Fibroblast of villous mesenchyme (primary cell): ENCODE measurements around the gene TCF12. TPM values are rescaled to one million over a fixed set of nuclear protein-coding genes. Genes with fewer than 3 reads are reported as not detected.

Experiments
- DNase-seq: peaks from one replicate; pipeline ENCODE4 v3.0.0-alpha.2; 2010; ENCODE audit warnings: low read depth
- H3K4me3 ChIP-seq: 2 replicates; pipeline ENCODE4 v1.5.1; 2011; ENCODE audit warnings: low read depth, mild to moderate bottlenecking, low read length
- total RNA-seq: library from RNA; depleted of rRNA; stranded (reverse); fragments of >200 nt; gene quantifications from 2 replicates; pipeline ENCODE4 v1.2.3, GENCODE V29; 2012
- TF ChIP-seq, protein P1 (sequence below): IDR thresholded peaks from 2 replicates; pipeline ENCODE4 v1.5.1; 2012; ENCODE audit warnings: low read depth, mild to moderate bottlenecking, low read length; ENCODE audit not compliant: insufficient read depth

The TCF12 gene
- 99.5 and 110 TPM in 2 replicates for total RNA-seq

DNA sequence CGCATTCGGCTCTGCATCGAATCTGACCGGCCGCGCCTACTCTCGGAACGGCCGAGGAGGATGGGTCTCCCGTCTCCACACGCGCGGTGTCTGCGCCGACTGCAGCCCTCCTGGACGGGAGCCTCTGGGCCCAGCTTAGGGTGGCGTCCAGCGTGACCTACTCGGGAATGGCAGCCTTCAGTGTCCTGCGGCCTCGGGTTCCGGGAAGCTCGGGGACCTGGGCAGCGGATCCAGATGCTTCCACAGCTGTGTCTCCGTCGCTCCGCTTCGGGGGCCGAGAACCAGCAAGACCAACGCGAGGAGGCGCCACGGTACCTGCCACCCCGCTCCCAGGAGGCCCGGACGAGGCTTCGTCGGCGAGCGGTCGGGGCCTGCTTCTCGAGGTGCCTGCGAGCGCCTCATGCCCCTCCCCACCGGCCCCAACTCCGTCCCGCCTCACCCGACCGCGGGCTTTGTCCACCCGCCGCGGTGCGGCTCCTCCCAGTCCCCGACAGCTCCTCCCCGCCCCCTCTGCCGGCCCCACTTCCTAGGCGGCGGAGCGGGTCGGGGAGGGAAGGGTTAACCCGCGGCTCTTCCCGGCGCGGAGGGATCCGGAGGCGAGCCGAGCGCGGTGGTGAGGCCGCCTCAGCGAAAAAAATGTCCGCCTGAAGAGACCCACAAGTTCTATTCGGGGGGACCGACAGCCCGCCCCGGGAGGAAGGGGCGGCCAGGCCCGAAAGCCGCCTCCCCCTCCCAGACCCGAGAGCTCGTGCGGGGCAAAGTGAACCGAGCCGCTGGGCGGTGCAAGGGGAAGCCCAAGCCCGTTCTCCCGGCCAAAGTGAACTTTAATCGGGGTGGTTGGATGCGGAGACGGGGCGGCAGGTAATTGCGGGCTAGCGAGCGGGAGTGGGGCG, at the start of gene TCF12:
TSS of gene TCF12 (plus strand) at position 599 of the 893 bp plus-strand sequence. CDS start 1,270 bp downstream, outside the sequence.
- peak; percentile 98 for DNase-seq
- peak within 1 kb of the TSS; percentile 73 for H3K4me3 ChIP-seq
- TF ChIP-seq, protein P1, sequence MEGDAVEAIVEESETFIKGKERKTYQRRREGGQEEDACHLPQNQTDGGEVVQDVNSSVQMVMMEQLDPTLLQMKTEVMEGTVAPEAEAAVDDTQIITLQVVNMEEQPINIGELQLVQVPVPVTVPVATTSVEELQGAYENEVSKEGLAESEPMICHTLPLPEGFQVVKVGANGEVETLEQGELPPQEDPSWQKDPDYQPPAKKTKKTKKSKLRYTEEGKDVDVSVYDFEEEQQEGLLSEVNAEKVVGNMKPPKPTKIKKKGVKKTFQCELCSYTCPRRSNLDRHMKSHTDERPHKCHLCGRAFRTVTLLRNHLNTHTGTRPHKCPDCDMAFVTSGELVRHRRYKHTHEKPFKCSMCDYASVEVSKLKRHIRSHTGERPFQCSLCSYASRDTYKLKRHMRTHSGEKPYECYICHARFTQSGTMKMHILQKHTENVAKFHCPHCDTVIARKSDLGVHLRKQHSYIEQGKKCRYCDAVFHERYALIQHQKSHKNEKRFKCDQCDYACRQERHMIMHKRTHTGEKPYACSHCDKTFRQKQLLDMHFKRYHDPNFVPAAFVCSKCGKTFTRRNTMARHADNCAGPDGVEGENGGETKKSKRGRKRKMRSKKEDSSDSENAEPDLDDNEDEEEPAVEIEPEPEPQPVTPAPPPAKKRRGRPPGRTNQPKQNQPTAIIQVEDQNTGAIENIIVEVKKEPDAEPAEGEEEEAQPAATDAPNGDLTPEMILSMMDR, result peak; percentile 43

DNA sequence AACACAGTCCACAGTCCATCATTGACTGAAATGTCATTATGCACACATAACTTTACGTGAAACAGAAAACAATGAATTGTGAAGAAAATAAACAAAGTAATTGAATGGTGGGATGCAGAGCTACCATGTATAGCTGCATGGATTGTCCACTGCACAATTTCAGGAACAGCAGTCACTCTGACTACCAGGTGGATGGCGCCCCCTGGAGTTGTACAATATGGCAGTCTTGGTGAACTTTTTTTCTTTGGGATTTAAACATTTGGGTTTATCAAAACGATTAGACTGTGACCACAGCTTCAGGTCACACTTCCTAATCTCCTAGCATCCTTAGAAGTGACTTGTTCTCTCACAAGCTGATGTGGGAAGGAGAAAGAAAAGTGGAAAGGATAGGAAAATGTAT, 48.9 kb upstream of the TCF12 start:
- TF ChIP-seq, protein P1, result peak; percentile 42
- peak; percentile 9 for DNase-seq

DNA sequence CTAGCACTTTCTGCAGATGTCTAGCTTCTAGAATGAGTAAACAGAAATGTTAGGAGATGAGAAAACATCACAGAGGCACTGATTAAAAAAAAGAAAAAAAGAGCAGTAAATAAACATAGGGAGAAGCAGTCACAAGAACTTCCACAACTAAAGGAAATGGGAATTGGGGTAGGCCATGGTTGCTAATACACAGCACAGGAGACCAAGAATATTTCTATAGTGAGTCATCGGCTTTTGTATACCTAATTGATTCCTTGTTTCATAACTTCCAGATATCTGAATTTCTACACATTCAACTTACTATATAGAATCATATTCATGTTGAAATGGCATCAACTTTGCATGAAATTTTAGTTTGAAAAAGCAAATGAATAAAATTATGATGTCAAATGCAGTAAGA, 47.3 kb upstream of the TCF12 start:
- H3K4me3 ChIP-seq, result no peak overlapping the region
- DNase-seq, result peak; percentile 66
- TF ChIP-seq, protein P1, result no peak

More for the DNA sequence above, 48.9 kb upstream of the TCF12 start:
- no peak overlapping the region for H3K4me3 ChIP-seq

DNA sequence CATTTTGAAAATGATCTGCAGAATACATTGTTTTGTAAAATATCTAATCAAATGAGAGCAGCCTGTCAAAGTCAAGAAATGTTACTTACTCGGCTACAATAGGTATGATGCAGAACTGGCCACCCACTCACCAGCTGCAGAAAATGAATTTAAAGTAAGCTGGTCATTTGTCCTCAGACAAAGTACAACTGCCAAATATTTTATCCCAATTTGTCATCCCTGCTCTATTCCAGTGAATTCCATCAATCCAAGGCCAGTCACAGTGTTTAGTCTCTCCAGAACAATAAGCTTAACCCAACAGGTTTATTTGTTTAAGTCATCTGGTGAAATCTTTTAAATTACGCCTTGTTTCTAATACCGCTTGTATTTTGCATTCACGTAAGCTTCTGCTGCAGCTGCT, 46.6 kb upstream of the TCF12 start:
- TF ChIP-seq, protein P1, result no peak
- peak; percentile 1 for DNase-seq

DNA sequence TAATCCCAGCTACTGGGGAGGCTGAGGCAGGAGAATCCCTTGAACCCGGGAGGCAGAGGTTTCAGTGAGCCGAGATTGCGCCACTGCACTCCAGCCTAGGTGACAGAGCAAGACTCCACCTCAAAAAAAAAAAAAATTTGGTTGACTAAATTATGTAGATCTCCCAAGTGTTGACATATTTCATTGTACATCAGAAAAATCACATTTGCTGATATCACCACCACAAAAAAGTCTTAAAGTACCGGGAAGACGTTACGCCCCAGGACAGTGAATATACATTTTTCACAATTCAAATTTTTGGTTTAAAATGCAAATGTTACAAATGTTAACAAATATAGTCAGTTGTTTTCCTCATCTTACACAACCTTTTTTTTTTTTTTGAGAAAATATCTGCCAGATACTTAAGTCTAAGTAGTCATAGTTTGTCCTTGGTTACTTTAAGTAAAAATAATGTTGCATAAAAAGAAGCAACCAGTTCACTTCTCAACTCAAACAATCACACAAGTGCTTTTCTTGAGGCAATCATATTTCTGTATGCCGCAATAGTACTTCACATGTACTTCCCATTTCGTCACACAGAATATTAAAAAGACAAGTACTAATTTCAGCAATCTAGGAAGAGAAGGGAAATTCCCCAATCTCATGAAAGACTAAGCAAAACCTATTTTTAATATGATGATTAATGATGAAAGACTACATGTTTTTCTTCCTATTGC, 41.0 kb upstream of the TCF12 start:
- TF ChIP-seq, protein P1, result no peak
- peak; percentile 13 for DNase-seq
- H3K4me3 ChIP-seq, result no peak overlapping the region

More for the DNA sequence above, 46.6 kb upstream of the TCF12 start:
- no peak overlapping the region for H3K4me3 ChIP-seq

DNA sequence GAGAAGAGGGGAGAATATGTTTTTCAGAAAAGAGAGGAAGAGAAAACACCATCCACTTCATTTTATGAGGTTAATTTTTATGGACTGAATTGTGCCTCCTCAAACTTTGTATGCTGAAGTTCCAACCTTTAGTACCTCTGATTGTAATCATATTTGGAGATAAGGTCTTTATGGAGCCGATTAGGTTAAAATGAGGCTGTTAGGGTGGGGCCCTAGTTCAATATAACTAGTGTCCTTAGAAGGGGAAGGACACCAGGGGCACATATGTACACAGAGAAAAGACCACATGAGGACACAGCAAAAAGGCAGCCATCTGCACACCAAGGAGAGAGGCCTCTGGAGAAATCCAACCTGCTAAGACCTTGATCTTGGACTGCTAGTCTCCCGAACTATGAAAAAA, 38.9 kb upstream of the TCF12 start:
- DNase-seq, result no peak
- H3K4me3 ChIP-seq, result no peak overlapping the region
- TF ChIP-seq, protein P1, result no peak
